AG09309 (cell line): Measurements from ENCODE around the gene NDUFAF8.

Source experiments
- DNase-seq: peaks from one replicate; pipeline ENCODE4 v3.0.0-alpha.2; 2010; ENCODE audit warnings: low read depth
- H3K4me3 ChIP-seq: 2 replicates; pipeline ENCODE4 v1.5.1; 2011; ENCODE audit warnings: mild to moderate bottlenecking, low read depth, low read length, moderate library complexity; ENCODE audit not compliant: control insufficient read depth
- CTCF ChIP-seq: IDR thresholded peaks from 2 replicates; pipeline ENCODE4 v1.5.1; 2011; ENCODE audit warnings: mild to moderate bottlenecking, low read depth, low read length, inconsistent platforms; ENCODE audit not compliant: insufficient read depth, control insufficient read depth; ENCODE audit errors: missing control alignments

Gene NDUFAF8

DNA sequence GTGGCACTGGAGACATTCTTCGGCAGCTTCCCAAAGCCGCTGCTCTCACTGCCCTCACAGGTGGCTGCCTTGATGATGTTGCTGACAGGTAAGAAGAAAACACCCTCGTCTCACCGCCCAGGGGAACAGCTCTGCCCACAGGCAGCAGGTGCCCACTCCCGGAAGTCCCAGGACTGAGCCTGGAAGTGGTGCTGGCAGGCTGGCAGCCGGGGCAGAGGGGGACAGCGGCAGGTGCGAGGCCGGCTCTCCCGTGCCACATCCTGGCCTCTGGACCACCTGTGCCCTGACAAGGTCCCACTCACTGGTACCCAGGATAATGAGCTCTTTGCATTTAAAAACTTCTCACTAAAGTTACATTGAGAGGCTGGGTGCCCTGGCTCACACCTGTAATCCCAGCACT is 36.8 kb upstream of the NDUFAF8 start:
- no peak for DNase-seq
- no peak overlapping the region for H3K4me3 ChIP-seq
- TF ChIP-seq CTCF = no peak

- H3K4me3 ChIP-seq = no peak overlapping the region
- TF ChIP-seq CTCF = no peak
- no peak for DNase-seq
Observed at GRCh38 chr17:81203136-81203535, 36.0 kb upstream of the NDUFAF8 start.

DNA sequence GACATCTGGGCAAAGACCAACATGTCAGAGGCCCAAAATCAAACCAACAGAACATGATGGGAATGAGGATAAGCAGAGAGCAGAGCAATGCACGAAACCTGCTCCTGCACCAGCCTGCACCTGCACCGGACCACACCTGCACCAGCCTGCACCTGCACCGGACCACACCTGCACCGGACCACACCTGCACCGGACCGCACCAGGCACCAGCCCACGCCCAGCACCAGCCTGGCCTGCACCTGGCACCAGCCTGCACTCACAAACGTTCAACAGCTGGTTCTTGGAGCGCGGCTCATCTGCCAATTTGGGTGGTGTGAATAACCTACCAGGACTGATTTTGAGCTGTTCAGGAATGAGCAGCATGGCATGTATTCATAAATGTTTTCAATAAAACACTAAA is 34.5 kb upstream of the NDUFAF8 start:
- no peak for TF ChIP-seq CTCF
- no peak for DNase-seq
- no peak overlapping the region for H3K4me3 ChIP-seq

DNA sequence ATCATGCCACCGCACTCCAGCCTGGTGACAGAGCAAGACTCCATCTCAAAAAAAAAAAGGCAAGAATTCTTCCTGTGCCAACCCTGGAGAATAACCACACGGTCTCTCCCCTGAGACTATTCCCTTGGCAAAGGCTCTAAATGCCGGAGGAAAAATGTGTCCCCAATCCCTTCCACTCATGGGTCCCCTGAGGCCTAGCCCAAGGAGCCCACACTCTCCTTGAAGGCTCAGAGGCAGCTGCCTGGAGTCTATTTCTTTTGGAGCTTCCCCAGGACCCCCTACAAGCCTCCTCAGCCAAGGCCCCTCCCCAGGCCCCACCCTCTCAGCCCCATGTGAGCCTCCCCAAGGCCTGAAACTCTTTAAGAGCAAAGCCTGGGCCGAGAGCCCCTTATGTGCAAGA is 33.0 kb upstream of the NDUFAF8 start:
- TF ChIP-seq CTCF = no peak
- H3K4me3 ChIP-seq = no peak overlapping the region
- DNase-seq = no peak

- H3K4me3 ChIP-seq = no peak overlapping the region
- DNase-seq = no peak
- no peak for TF ChIP-seq CTCF
Observed at GRCh38 chr17:81206657-81207056, 32.5 kb upstream of the NDUFAF8 start.

- DNase-seq = no peak
- H3K4me3 ChIP-seq = no peak overlapping the region
- no peak for TF ChIP-seq CTCF
Observed at GRCh38 chr17:81207610-81208581, 31.2 kb upstream of the NDUFAF8 start.
